HG02973 (cell line): ENCODE results near the gene IRAK3.

Source experiments
- ATAC-seq: cut with Tn5 transposase; IDR thresholded peaks from one replicate; pipeline ENCODE4 v1.9.1; 2021; ENCODE audit warnings: moderate library complexity; ENCODE audit not compliant: unreplicated experiment

Gene IRAK3

DNA sequence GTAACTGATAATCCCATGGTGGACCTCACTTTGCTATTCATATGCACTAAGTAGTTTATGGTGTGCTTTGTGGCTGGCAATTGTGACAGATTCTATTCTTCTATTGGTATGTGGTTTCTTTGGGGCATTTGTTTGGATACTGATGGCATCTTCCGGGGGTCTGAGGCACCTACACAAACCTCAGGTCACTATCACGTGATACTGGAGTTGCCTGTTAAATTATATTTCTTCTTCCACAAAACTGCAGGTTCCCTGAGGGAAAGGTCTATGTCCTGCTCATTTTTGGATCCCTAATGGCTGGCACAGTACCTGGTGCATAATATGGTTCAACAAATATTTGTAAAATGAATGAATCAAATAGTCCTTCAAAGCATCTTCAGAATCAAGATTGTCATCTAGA is 63.8 kb downstream of the IRAK3 start:
- ATAC-seq = no peak

- no peak for ATAC-seq
Observed at GRCh38 chr12:66255737-66256136, 66.7 kb downstream of the IRAK3 start.

DNA sequence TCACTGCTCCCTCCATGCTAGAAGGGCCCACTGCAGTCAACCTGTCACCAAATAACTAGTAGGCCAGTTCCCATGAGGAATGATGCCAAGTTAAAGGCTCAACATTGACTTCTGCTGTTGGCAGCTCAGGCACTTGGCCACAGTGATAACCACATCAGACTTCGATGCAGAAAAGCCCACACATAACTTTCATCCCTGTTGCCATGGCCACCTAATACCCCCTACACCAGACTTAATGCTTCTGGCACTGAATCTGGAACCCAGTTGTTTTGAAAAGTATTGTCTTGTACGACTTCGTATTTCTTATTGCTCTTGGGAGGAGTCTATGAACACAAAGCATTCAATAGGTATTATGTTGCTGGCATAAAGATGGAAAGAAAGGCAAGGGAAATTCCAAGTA is 69.0 kb downstream of the IRAK3 start:
- no peak for ATAC-seq

GRCh38 chr12:66262737-66263136 is 73.7 kb downstream of the IRAK3 start:
- ATAC-seq = no peak

GRCh38 chr12:66268562-66268961 is 79.5 kb downstream of the IRAK3 start:
- no peak for ATAC-seq

GRCh38 chr12:66269142-66269541 is 80.1 kb downstream of the IRAK3 start:
- no peak for ATAC-seq

DNA sequence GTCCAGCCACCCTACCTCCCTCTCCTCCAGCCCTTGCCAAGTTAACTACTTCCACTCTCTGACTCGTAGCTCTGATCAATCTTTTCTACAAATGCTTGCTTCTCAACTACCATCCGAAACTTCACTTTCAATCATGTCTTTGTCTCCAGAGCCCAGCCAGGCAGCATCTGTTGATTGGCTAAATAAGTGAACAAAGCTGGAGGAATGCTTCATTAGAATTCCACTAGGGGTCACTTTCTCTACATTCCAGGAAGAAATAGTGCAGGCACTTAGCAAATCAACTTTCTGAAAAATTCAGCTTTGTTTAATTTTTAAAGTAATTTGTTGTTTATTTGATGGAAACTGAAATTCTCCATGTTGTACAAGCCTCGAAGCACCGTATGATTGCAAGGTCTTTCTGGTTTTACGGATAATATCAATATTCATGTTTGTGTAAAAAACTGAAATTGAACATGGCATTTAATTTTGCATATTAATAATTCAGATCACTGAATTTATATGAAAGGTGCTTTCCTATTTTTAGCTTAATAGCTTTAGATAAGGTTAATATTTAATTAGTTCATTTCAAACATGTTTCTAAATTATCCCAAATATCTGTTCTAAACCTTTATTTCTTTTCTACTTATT is 80.9 kb downstream of the IRAK3 start:
- no peak for ATAC-seq

GRCh38 chr12:66270613-66271012 is 81.6 kb downstream of the IRAK3 start:
- ATAC-seq = no peak

DNA sequence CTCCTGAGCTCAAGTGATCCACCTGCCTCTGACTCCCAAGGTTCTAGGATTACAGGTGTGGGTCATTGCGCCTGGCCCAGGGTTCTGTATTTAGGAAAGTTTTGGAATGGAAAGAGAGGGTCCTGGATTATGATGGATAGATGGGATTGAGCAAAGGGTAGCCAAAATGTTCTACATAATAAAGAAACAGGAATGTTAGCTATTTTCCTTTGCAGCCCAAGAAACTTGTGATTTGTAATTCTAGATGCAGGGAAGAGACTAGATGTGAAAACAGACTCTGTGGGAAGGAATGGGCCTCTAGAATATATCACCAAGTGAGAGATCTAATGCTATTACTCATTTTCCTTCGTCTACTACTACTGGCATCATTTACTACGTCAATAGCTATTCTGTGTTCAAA is 83.6 kb downstream of the IRAK3 start:
- ATAC-seq = no peak

- no peak for ATAC-seq
Observed at GRCh38 chr12:66273147-66273546, 84.1 kb downstream of the IRAK3 start.

- ATAC-seq = no peak
Observed at GRCh38 chr12:66275040-66275439, 86.0 kb downstream of the IRAK3 start.

GRCh38 chr12:66279123-66279712 is 90.2 kb downstream of the IRAK3 start:
- ATAC-seq = no peak

DNA sequence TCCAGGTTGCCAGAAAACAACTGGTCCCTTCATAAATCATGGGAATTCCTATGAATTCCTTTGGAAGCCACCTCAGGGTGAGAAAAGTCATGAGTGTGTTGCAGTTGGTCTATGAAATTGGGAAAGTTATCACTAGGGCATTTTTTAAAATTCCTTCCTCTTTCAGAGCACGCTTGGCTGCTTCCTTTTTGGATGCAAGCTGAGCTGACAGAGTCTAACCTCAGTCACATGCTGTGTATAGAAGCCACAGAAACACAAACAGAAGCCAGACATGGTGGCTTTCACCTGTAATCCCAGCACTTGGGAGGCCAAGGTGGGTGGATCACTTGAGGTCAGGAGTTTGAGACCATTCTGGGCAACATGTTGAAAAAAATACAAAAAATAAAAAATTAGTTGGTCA is 91.5 kb downstream of the IRAK3 start:
- ATAC-seq = no peak

DNA sequence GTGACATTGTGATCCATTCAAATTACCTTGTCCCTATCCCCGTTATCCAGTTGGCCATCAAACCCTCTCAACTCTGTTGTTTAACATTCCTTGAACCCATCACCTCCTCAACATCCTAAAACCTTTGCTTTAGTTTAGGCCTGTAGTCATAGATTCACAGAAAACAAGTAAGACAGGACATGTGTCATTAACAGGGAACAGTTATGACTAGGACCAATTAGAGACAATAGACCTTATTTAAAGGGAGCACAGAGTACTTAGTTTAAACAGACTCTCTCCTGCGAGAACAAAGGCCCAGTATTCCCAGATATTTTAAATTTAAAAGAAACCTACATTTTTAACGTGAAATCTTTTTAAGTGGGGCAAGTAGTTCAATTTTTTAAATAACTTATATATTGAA is 93.2 kb downstream of the IRAK3 start:
- no peak for ATAC-seq

DNA sequence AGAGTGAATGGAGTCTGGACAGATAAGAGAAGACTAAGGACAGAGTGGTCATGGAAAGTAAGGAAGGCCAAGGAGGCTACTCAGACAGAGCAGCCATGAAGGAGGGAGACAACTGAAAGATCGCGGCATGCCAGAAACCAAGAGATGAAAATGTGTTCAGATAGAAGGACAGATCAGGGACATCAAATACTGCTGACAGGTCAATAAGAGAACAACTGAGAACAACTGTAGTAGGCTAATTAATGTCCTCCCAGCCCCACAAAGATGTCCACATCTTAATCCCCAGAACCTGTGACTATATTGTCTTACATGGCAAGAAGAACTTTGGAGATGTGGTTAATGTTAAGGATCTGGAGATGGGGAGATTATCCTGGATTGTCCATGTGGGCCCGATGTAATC is 98.3 kb downstream of the IRAK3 start:
- no peak for ATAC-seq

DNA sequence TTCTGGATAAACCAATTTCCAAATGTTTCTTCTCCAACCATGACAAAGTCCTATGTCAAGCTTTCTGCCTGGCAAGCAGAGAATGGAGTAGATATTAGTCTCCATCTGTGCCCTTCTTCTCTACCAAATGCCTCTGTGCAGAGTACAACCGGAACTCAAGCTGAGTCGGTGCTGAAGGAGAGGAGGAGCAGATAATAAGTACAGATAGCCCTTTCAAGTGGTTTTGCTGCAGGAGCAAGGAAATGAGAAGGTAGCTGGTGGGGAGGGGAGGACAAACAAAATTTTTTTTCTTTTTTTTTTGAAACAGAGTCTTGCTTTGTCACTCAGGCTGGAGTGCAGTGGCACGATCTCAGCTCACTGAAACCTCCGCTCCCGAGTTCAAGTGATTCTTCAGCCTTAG is 99.1 kb downstream of the IRAK3 start:
- no peak for ATAC-seq

- ATAC-seq = no peak
Observed at GRCh38 chr12:66289485-66289884, 100.5 kb downstream of the IRAK3 start.

- no peak for ATAC-seq
Observed at GRCh38 chr12:66290716-66291200, 101.7 kb downstream of the IRAK3 start.

GRCh38 chr12:66296176-66296683 is 107.2 kb downstream of the IRAK3 start:
- no peak for ATAC-seq

DNA sequence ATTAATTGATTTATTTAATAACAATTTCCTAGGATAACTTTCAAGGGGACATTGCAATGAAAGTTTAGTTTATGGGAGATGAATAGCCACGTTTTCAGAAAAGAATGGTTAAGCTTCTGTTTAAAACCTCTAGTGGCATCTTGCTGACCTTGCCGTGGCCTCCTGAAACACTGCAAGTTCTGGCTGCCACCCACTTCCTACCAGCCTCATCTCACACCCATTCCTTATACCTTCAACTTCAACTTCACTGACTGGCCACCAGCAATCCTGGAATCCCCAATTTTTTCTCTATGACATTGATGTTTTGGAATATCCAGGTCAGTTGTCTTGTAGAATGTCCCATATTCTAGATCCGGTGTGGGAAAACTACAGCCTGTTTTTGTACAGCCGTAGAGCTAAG is 108.1 kb downstream of the IRAK3 start:
- no peak for ATAC-seq

- no peak for ATAC-seq
Observed at GRCh38 chr12:66297923-66298322, 108.9 kb downstream of the IRAK3 start.

DNA sequence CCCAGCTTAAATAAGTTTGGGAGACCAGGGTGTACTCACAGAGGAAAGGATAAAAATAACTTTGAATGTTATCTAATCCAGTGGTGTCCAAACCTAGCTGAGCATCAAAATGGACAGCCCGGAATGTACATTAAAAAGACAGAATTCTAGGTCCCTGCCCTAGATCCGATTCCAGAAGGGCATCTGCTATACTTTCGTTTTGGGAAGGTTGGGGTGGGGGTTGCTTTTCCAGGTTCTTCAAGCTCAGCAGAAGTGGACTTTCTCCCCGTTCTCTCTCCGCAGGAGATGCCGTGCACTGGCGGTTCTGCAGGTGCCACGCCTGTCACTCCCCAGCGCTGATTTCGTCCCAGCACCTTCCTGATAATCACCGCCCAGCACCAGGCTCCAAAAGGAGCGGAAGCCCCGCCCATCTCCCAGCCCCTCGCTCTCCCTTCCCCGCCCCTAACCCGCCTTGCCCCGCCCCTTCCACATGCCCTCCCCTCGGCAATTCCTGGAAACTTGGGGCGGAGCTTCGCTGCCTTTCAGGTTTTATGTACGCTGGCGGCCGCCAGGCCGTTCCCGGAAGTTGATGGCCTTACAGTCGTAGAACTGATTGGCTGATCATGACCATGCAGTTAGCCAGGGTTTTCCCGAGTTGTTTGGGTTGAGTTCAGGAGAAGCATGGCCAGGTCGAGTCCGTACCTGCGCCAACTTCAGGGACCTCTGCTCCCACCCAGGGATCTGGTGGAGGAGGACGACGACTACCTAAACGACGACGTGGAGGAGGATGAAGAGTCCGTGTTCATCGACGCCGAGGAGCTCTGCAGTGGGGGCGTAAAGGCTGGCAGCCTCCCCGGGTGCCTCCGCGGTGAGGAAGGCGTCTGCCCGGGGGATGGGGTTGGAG is 113.2 kb downstream of the IRAK3 start, which contains the start of gene HELB:
HELB (plus strand) TSS at position 550 of the 883 bp plus-strand sequence; CDS start at position 661, 111 bp downstream.
- ATAC-seq = peak; percentile 74
